Measurements from ENCODE around the gene CCDC126.

- TF ChIP-seq CTCF (IDR thresholded peaks at IDR 0.05) (no peak), POLR2A (IDR thresholded peaks at IDR 0.05) (no peak)
These were observed 7.1 kb downstream of the CCDC126 start for GRCh38 chr7:23604296-23604640.
